GM23248 (cell line): ENCODE measurements around the gene ZNF41. TPM values are rescaled to one million over a fixed set of nuclear protein-coding genes. Genes with fewer than 3 reads are reported as not detected.
"Not testable (repeated sequence)": the region's sequence is repeated elsewhere in the genome, so short reads cannot be mapped to it uniquely, and the experiment has no call there.

Source experiments
- DNase-seq: peaks from one replicate; pipeline ENCODE4 v3.0.0-alpha.2; 2015
- H2AFZ ChIP-seq: fragments of 200-600 bp; sonication (generic); 2 replicates; pipeline ENCODE4 v1.6.1; 2016; ENCODE audit warnings: antibody characterized with exemption
- H3F3A ChIP-seq: fragments of 200-600 bp; sonication (generic); 2 replicates; pipeline ENCODE4 v1.6.1; 2016; ENCODE audit warnings: mild to moderate bottlenecking, antibody characterized with exemption, mixed run types; ENCODE audit not compliant: insufficient read depth
- H3K27ac ChIP-seq: fragments of 200-600 bp; sonication (generic); 2 replicates; pipeline ENCODE4 v1.5.1; 2016; ENCODE audit warnings: mild to moderate bottlenecking
- H3K27me3 ChIP-seq: fragments of 200-600 bp; sonication (generic); replicated peaks from 2 replicates; pipeline ENCODE4 v1.6.1; 2016; ENCODE audit warnings: mild to moderate bottlenecking; ENCODE audit not compliant: insufficient read depth
- H3K36me3 ChIP-seq: fragments of 200-600 bp; sonication (generic); 2 replicates; pipeline ENCODE4 v1.6.1; 2016; ENCODE audit warnings: low read depth, mild to moderate bottlenecking
- H3K4me1 ChIP-seq: fragments of 200-600 bp; sonication (generic); 2 replicates; pipeline ENCODE4 v1.6.1; 2016; ENCODE audit warnings: mild to moderate bottlenecking; ENCODE audit not compliant: insufficient read depth
- H3K4me2 ChIP-seq: fragments of 200-600 bp; sonication (generic); one replicate; pipeline ENCODE4 v1.6.1; 2016; ENCODE audit warnings: mild to moderate bottlenecking; ENCODE audit not compliant: unreplicated experiment
- H3K4me3 ChIP-seq: fragments of 200-600 bp; sonication (generic); 2 replicates; pipeline ENCODE4 v1.5.1; 2016; ENCODE audit warnings: mild to moderate bottlenecking
- H3K79me2 ChIP-seq: fragments of 200-600 bp; sonication (generic); 2 replicates; pipeline ENCODE4 v1.6.1; 2016; ENCODE audit warnings: mild to moderate bottlenecking; ENCODE audit not compliant: insufficient read depth
- H3K9ac ChIP-seq: fragments of 200-600 bp; sonication (generic); 2 replicates; pipeline ENCODE4 v1.6.1; 2016; ENCODE audit warnings: mild to moderate bottlenecking
- H3K9me2 ChIP-seq: fragments of 200-600 bp; sonication (generic); 2 replicates; pipeline ENCODE4 v1.6.1; 2016; ENCODE audit warnings: mixed run types, mild to moderate bottlenecking, moderate library complexity; ENCODE audit not compliant: insufficient read depth
- H3K9me3 ChIP-seq: fragments of 200-600 bp; sonication (generic); one replicate; pipeline ENCODE4 v1.6.1; 2017; ENCODE audit warnings: low read depth
- H4K20me1 ChIP-seq: fragments of 200-600 bp; sonication (generic); 2 replicates; pipeline ENCODE4 v1.6.0; 2016; ENCODE audit not compliant: insufficient read depth
- EZH2 ChIP-seq: fragments of 200-600 bp; sonication (generic); IDR thresholded peaks from 2 replicates; pipeline ENCODE4 v1.6.1; 2018; ENCODE audit warnings: antibody characterized with exemption, mild to moderate bottlenecking; ENCODE audit not compliant: insufficient read depth, poor library complexity, severe bottlenecking
- EZH2phosphoT487 ChIP-seq: fragments of 200-600 bp; sonication (generic); IDR thresholded peaks from 2 replicates; pipeline ENCODE4 v1.6.1; 2018; ENCODE audit warnings: antibody characterized with exemption, moderate library complexity, mild to moderate bottlenecking, low read depth; ENCODE audit not compliant: insufficient read depth
- WGBS, 2 experiments: methylation state at CpG; one replicate each; pipeline ENCODE4 v1.1.6; 2015 to 2017; ENCODE audit warnings: low lambda C conversion rate in 2 of 2, low coverage in 1 of 2; ENCODE audit errors: missing lambda C conversion rate in 2 of 2; 5-methylcytosine and 5-hydroxymethylcytosine counted together
- in situ Hi-C: fragments of 300-500 bp; cut with MboI; formaldehyde crosslinking; loops from 2 replicates; pipeline ENCODE4 v1.15.0; 2020
- polyA plus RNA-seq: library from polyadenylated mRNA; unstranded; fragments of >200 nt; fragmentation: Nextera tagmentation; extraction: Ambion mirVana; gene quantifications from 2 replicates; pipeline ENCODE4 v1.2.1, GENCODE V29; 2016
- total RNA-seq: library from RNA; depleted of rRNA; stranded (reverse); fragments of >200 nt; shearing (Covaris generic); gene quantifications from 2 replicates; pipeline ENCODE4 v1.2.3, GENCODE V29; 2014

ZNF41 gene
- total and polyA plus RNA-seq, 2 experiments from 2014 or later, result 6.3 to 8.5 TPM

DNA sequence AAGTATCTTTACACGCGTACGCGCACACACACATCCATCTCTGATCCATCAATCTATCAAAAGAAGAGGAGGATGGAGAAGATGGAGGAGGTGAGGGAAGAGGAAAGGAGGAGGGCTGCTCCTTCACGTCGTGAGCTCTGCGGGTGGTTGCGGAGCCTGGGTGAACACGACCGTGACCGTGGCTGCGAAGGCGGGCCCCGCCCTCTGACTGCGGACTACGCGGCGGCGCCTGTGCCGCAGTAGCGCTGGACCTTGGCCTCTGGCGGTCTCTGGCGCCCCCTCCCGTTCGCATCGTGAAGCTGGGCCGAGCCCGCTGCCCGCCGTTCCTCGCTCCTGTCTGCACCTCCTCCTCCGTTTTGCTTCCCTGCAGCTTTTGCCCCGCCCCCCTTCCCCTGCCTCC is 40.3 kb upstream of the ZNF41 start:
- Histone ChIP-seq H3K9ac (peak overlapping the region; percentile 78), H4K20me1 (no peaks in the 10 kb centered on the region), H2AFZ (peak overlapping the region; percentile 85), H3K27ac (0 out of 2 replicates have a peak overlapping the region, but pooled peaks have one; percentile 12), H3F3A (no peaks in the 10 kb centered on the region), H3K9me3 (no peaks in the 10 kb centered on the region), H3K9me2 (no peaks in the 10 kb centered on the region), H3K4me3 (peak overlapping the region; percentile 72), H3K79me2 (no peaks in the 10 kb centered on the region), H3K4me1 (peaks cover 4% of the 10 kb centered on the region; the same call in 1 of the 2 replicates), H3K27me3 (no peaks in the 10 kb centered on the region), H3K4me2 (peak overlapping the region; percentile 81), H3K36me3 (no peaks in the 10 kb centered on the region)
- TF ChIP-seq EZH2 (no peak), EZH2phosphoT487 (no peak)
- peak; percentile 85 for DNase-seq
- WGBS, 2 experiments, result 1 to 2% methylated on average over 6 to 15 of the region's 33 CpGs
- in situ Hi-C loops, result no loop called here

DNA sequence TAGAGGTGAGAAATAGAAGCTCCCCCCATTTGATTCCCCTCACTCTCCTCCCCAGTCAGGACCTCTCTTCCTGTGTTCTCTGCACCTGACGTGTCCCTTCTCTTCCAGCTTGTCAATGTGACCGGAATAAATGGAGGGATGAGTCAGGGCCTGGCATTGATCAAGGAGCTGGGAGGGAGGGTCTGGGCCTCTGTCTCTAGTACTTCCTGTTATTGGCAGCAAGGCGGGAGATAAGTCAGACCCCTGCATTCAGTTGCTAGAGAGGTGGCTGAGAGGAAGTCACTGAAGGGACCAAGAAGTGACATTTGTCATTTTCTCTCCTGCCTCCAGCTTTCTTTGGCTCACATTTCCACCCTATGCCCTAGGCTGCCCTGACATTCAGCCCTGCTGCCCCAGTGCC is 35.1 kb upstream of the ZNF41 start:
- Histone ChIP-seq H3K4me2 (no peak overlapping the region), H3K27ac (no peak overlapping the region), H3K36me3 (no peaks in the 10 kb centered on the region), H3K9me2 (no peaks in the 10 kb centered on the region), H3F3A (peaks cover 11% of the 10 kb centered on the region; the same call in 1 of the 2 replicates), H3K9me3 (no peaks in the 10 kb centered on the region), H3K79me2 (no peaks in the 10 kb centered on the region), H2AFZ (no peak overlapping the region), H3K9ac (no peak overlapping the region), H4K20me1 (no peaks in the 10 kb centered on the region), H3K4me1 (peaks cover 33% of the 10 kb centered on the region), H3K27me3 (no peaks in the 10 kb centered on the region), H3K4me3 (no peak overlapping the region)
- TF ChIP-seq EZH2phosphoT487, result no peak
- no peak for TF ChIP-seq EZH2
- DNase-seq, result no peak
- in situ Hi-C loops, result no loop called here
- 94 to 100% methylated on average over 2 of the region's 3 CpGs for whole genome bisulfite sequencing, 2 experiments

DNA sequence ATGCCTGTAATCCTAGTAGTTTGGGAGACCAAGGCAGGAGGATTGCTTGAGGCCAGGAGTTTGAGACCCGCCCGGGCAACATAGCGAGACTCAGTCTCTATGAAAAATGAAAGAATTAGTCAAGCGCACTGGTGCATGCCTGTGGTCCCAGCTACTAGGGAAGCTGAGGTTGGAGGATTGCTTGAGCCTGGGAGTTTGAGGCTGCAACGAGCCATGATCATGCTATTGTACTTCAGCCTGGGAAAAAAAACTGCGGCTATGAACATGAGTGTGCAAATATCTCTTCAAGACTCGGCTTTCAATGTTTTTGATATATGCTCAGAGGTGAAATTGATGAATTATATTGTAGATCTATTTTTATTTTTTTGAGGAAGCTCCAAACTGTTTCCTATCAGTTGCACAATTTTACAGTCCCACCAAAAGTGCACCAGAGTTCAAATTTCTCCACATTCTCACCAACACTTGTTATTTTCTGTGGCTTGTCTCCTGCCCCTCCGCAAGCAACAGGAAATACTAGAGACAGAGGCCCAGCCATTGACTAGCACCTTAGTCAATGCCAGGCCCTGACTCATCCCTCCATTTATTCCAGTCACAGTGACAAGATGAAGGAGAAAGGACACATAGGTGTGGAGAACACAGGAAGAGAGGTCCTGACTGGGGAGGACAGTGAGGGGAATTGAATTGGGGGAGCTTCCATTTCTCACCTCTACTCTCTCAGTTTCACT is 33.1 kb upstream of the ZNF41 start:
- no peak overlapping the region for H3K4me2 ChIP-seq
- H4K20me1 ChIP-seq, result no peaks in the 10 kb centered on the region
- no peaks in the 10 kb centered on the region for H3K36me3 ChIP-seq
- no peak overlapping the region for H2AFZ ChIP-seq
- 81 to 83% methylated on average over 7 to 8 of the region's 8 CpGs for WGBS, 2 experiments
- no peak overlapping the region for H3K9ac ChIP-seq
- H3K4me1 ChIP-seq, result peaks cover 29% of the 10 kb centered on the region
- TF ChIP-seq EZH2phosphoT487, result no peak
- TF ChIP-seq EZH2, result no peak
- H3K79me2 ChIP-seq, result no peaks in the 10 kb centered on the region
- no peaks in the 10 kb centered on the region for H3K27me3 ChIP-seq
- H3F3A ChIP-seq, result peaks cover 11% of the 10 kb centered on the region; the same call in 1 of the 2 replicates
- no peaks in the 10 kb centered on the region for H3K9me3 ChIP-seq
- no peaks in the 10 kb centered on the region for H3K9me2 ChIP-seq
- H3K4me3 ChIP-seq, result no peak overlapping the region
- in situ Hi-C loops, result no loop called here
- H3K27ac ChIP-seq, result peak overlapping the region; percentile 85
- DNase-seq, result peak; percentile 54

DNA sequence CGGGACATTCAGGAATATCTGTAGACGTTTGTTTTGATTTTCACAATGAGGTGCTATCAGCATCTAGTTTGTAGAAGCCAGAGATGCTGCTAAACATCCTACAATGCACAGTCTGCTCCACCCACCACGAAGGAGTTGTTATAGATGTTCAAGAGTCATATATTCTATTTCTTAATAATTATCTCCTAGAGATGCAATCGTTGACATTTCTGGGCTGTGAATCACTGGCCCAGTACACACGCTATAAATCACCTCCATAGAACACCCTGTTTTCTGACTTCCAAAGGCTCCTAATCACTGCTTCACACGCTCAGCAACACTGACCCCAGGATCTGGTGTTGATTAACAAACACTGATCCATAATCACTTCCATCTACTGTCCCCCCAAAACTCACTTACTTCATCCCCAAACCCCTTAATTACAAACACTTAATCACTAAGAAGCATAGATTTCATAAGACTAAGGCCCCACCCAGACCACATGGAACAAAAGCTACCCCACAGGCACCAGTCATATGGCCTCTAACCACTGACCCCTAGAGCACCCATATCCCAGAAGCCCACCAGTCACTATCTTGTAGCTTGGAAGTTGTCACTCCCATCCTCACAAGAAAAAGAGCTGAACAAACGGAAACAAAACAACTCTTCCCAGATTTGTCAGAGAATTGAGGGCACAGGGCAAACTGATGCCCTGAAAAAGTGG is 31.7 kb upstream of the ZNF41 start:
- Histone ChIP-seq H3K79me2 (no peaks in the 10 kb centered on the region), H3K9me2 (no peaks in the 10 kb centered on the region), H3K27ac (peak overlapping the region; percentile 85), H3K4me2 (no peak overlapping the region), H4K20me1 (no peaks in the 10 kb centered on the region), H3K9me3 (no peaks in the 10 kb centered on the region), H3K36me3 (no peaks in the 10 kb centered on the region), H3K27me3 (no peaks in the 10 kb centered on the region), H3K4me3 (no peak overlapping the region), H3F3A (peaks cover 11% of the 10 kb centered on the region; the same call in 1 of the 2 replicates), H2AFZ (no peak overlapping the region), H3K9ac (peak overlapping the region; percentile 50; the same call in 1 of the 2 replicates), H3K4me1 (peaks cover 29% of the 10 kb centered on the region)
- no peak for TF ChIP-seq EZH2phosphoT487
- TF ChIP-seq EZH2, result no peak
- in situ Hi-C loops, result no loop called here
- WGBS, 2 experiments, result 18 to 26% methylated on average over 7 of the region's 7 CpGs
- DNase-seq, result peak; percentile 75

DNA sequence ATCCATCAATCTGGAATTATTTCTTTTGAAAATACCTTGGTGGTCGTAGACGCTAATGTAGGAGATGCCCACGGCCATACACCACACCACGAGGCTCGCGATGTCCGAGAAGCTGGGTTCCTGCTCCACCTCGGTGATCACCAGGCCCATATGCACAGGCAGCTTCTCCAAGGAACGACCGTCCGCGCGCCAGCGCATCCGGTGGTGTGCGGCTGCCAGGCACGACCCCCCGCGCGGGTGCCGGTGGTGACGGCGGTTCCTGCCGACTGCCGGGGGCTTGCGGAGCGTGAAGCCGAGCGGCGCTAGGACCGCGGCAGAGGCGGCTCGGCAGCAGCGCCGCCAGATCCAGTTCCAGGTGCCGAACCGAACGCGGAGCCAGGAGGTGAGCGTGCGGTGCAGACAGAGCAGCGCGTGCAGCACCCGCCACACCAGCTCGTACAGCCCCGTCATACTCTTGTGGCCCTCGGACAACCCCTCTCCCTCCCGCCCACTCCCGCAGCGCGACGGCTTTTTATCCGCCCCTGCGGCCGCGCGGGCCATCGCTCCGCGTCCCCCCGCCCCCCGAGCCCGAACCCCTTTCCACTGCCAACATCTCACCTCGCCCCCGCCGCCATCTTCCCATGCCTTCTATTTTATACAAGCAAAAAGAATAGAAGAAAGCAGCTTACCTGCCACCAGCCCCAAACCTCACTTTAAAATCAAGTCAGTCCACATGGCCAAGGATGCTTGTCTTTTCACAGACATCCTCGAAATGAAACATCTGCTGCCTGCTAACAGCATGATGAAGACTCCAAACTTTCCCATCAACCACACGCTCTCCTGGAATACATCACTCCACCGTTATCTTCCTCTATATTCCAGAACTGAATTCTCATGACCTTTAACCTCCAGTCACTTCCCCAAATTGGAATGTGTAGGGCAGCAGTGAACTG is 30.3 kb upstream of the ZNF41 start:
- Histone ChIP-seq H3K9ac (peak overlapping the region; percentile 57), H3F3A (peaks cover 11% of the 10 kb centered on the region; the same call in 1 of the 2 replicates), H3K27ac (peak overlapping the region; percentile 85; the same call in 1 of the 2 replicates), H3K4me3 (peak overlapping the region; percentile 53), H2AFZ (0 out of 2 replicates have a peak overlapping the region, but pooled peaks have one; percentile 51), H3K4me1 (peaks cover 29% of the 10 kb centered on the region), H3K4me2 (peak overlapping the region; percentile 53)
- DNase-seq, H3K27me3 ChIP-seq, H3K9me2 ChIP-seq, H3K79me2 ChIP-seq, H3K36me3 ChIP-seq, in situ Hi-C loops, H4K20me1 ChIP-seq, H3K9me3 ChIP-seq: not testable (repeated sequence)
- WGBS, 2 experiments, result 27 to 46% methylated on average over 7 to 20 of the region's 70 CpGs

DNA sequence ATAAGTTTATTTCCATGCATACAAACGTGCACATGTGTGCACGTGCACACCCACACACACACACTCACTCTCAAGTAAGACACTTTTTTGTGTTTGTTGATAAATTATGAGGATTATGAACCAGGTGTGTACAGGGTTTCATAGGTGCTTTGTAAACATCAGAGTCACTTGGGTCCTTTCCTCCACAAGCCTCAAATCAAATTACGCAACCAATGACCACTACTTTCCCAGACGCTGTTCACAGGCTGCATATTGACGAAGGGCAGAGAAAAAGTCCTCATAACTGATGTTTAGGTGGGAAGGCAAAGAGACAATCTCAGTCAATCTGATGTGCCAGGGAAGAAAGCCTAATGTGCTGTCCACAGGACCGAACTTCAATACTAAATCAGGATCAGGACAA is 29.4 kb upstream of the ZNF41 start:
- H3K4me2 ChIP-seq, H3K79me2 ChIP-seq, H3K9me3 ChIP-seq, H3K9me2 ChIP-seq, DNase-seq, H3K36me3 ChIP-seq, H3K9ac ChIP-seq, H4K20me1 ChIP-seq, H3K27ac ChIP-seq, in situ Hi-C loops, H2AFZ ChIP-seq, H3K27me3 ChIP-seq: not testable (repeated sequence)
- Histone ChIP-seq H3K4me1 (peaks cover 29% of the 10 kb centered on the region), H3K4me3 (0 out of 2 replicates have a peak overlapping the region, but pooled peaks have one; percentile 7), H3F3A (peaks cover 11% of the 10 kb centered on the region; the same call in 1 of the 2 replicates)
- WGBS, 2 experiments, result 97 to 98% methylated on average over 4 of the region's 6 CpGs
